NCI-H2081 (cell line): ENCODE measurements around the gene SMYD4.
"Not testable (repeated sequence)": the region's sequence is repeated elsewhere in the genome, so short reads cannot be mapped to it uniquely, and the experiment has no call there.

Experiments
- DNase-seq, 2 experiments: peaks; one replicate each; lab custom pipeline; 2025; lab: John Stamatoyannopoulos, UW

The SMYD4 gene

DNA sequence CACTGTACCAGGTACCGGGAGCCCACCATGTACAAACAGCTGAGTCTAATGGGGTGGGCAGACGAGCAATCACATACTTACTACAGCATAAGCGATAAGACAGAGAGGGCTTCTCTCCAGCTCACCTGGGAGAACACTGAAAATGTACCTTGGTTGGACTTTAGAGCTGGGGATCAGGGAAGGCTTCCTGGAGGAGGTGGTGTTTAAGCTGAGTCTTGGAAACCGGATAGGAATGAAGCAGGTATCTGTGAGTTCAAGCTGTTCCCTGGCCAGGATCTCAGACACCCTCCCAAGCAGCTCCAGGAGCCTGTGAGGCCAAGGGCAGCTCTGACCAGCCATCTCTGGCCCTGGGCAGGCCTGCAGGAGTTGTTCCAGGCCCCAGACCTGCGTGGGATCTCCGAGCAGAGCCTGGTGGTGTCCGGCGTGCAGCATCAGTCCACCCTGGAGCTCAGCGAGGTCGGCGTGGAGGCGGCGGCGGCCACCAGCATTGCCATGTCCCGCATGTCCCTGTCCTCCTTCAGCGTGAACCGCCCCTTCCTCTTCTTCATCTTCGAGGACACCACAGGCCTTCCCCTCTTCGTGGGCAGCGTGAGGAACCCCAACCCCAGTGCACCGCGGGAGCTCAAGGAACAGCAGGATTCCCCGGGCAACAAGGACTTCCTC lies 75.8 kb downstream of the SMYD4 start:
- DNase-seq, result no peak

DNA sequence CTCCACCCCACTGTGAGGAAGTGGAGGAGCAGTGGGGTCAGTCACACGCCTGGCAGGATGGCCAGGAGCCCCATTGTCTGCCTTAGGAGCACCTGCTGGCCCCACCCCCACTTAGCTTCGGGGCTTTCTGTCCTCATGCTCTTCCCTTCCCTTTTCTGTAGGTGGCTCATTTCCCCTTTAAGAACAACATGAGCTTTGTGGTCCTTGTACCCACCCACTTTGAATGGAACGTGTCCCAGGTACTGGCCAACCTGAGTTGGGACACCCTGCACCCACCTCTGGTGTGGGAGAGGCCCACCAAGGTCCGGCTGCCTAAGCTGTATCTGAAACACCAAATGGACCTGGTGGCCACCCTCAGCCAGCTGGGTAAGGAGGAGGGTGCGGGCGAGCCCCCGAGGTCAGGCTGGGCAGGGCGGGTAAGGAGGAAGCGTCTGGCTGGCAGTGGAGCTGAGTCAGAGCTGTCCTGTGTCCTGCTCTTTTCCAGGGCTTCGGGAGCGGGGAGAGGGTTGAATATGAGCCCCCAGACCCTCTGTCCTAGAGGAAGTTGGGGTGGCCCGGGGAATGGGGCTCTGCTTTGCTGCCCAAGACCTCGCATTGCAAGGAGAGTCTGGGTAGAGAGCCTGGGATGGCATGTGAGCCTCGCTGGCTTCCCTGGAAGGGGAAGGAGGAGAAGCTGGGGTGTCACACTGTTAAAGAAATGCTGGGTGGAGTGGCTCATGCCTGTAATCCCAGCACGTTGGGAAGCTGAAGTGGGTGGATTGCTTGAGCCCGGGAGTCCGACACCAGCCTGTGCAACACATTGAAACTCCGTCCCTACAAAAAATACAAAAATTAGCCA lies 77.1 kb downstream of the SMYD4 start:
- peak in 1 of 2 experiments; percentile 6 for DNase-seq

DNA sequence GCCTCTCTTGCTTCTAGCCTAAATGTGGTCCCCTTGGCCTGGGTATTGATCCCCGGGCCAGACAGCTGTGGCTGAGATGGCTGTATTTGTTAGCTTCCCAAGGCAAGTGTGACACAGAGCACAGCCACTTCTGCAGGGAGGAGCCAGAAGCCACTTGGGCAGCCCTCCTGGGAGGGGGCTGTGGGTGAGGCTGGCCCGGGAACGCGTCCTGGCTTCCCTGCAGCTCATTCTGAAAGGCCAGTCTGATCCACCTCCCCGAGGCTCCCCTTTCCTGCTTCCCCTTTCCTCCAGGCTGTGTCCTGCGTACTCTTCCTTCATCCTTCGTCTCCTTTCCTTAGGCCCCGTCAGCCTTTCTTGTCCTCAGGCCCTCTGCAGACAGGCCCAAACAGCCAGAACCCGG lies 79.1 kb downstream of the SMYD4 start:
- DNase-seq, result no peak

DNA sequence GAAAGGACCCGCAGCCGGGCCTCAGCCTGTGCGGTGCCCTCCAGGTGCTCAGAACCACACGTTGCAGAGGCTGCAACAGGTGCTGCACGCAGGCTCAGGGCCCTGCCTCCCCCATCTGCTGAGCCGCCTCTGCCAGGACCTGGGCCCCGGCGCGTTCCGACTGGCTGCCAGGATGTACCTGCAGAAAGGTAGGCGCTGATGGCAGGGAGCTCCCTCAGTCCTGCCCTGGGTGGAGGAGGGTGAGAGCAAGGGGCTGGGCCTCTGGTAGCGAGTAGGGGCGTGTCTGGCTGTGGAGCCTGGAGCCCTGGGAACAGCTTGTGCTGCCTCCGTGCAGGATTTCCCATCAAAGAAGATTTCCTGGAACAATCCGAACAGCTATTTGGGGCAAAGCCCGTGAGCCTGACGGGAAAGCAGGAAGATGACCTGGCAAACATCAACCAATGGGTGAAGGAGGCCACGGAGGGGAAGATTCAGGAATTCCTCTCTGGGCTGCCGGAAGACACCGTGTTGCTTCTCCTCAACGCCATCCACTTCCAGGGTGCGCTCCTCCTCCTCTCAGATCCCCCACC lies 82.6 kb downstream of the SMYD4 start:
- no peak for DNase-seq

DNA sequence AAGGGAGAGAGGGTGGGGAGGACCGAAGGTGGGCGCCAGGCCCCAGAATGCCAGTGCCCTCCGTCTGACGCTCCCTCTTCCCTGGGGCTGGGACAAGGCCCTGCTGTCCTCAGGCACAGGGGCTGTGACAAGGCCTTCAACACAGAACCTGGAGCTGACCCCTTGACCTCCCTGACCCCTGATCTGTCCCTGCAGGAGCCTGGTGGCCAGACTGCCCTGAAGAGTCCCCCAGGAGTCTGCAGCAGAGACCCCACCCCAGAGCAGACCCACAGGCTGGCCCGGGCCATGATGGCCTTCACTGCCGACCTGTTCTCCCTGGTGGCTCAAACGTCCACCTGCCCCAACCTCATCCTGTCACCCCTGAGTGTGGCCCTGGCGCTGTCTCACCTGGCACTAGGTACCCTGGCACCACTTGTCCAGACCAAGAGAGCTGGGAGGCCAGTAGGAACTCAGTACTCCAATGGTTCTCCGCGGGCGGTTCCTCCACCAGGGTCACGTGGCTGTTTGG lies 84.1 kb downstream of the SMYD4 start:
- DNase-seq, result no peak

DNA sequence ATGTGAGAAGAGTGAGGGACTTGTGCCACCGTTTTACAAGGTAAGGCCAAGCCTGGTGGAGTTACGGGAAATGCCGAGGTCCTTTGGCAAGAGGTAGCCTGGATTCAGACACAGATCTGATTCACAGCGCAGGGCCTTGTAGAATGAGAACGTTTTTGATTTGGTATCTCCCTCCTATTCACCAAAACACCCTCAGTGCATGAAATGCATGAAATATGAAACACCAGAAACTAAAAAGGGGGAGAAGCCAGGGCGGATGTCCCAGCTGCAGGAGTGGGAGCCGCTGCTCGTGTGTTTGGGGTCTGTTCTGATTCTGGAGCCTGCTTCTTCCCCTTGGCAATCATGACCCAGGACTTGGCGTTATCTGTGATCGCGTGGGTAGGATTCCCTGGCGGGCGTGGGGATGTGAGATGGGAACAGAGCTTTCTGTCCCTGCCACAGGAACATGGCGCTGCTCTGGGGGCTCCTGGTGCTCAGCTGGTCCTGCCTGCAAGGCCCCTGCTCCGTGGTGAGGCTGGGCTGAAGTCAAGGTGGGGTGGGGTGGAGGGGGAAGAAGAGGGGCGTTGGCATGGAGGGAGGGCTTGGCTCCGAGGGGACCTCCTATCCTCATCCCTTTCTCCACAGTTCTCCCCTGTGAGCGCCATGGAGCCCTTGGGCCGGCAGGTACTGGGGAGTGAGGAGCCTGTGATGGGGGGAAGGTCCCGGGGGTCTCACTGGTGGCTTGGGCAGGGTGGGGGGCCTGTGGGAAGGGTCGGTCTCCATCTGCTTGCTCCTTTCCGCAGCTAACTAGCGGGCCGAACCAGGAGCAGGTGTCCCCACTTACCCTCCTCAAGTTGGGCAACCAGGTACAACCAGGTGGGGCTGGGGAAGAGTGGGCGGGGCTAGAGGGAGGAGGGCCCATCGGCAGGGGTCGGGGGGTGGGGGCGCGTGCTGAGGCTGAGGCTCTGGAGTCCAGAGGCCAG lies 84.9 kb downstream of the SMYD4 start:
- no peak for DNase-seq

DNA sequence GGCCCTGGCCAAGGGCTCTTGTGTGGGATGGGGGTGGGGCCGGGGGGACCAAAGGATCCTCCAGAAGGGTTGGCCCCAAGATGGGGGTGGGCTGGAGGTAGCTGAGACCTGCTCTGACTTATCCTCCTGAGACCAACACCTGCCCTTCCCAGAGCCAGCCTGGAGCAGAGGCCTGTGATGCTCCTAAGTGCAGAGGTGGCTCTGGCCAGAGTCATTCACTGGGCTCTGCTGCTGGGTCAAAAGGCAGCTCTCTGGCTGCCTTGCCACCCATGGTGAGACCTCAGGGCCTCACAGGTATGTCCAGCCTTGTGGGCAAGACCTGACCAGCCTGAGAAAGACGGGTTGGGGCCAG lies 86.6 kb downstream of the SMYD4 start:
- no peak for DNase-seq

DNA sequence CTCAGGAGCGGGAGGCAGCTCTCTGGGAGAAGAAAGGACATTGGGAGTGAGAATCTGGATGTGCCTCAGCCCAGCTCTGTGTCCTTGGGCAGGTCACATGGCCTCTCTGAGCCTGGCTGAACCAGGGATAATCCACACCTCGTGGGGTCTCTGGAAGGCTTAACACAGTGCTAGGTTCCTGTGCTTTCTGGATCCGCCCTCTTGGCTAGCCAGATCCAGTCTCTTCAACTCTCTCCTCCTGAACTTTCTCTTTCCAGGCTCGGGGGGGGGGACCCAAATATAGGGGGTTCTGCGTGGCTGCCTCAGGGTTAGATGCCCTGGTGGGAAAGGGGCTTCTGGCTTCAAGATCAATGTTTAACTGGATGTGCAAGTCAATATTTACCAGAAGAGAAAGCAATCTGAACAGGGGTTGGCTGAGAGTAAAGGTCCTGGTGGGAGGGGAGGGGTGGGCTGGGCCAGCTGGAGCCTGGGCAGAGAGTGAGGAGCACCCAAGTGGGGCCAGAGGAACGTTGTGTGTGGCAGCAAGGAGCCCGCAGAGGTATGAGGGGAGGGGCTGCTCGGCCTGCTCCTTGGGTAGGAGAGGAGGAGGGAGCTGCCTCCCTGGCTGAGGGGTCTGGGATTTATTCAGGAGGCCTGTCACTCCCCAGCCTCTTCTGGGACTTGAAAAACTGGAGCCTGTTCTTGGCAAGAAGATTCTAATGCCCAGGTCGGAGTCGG lies 87.2 kb downstream of the SMYD4 start, which contains the start of gene SERPINF2:
Gene SERPINF2 (plus strand): TSS at position 501 of the 717 bp plus-strand sequence. CDS start 2,125 bp downstream, outside the sequence.
- DNase-seq, result no peak

DNA sequence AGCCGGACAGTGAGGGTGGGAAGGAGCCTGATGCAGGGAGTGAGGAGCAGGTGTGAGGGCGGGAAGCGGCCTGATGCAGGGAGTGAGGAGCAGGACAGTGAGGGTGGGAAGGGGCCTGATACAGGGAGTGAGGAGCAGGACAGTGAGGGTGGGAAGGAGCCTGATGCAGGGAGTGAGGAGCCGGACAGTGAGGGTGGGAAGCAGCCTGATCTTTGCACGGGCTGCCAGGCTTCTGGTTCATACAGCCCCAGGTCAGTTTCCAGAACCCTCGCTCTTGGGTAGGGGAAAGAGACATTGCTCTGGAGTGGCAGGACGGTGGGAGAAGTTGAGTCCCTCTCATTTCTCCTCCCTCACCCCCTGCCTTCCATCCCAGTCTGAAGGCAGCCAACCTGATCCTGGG lies 87.8 kb downstream of the SMYD4 start:
- DNase-seq, result not testable (repeated sequence)

DNA sequence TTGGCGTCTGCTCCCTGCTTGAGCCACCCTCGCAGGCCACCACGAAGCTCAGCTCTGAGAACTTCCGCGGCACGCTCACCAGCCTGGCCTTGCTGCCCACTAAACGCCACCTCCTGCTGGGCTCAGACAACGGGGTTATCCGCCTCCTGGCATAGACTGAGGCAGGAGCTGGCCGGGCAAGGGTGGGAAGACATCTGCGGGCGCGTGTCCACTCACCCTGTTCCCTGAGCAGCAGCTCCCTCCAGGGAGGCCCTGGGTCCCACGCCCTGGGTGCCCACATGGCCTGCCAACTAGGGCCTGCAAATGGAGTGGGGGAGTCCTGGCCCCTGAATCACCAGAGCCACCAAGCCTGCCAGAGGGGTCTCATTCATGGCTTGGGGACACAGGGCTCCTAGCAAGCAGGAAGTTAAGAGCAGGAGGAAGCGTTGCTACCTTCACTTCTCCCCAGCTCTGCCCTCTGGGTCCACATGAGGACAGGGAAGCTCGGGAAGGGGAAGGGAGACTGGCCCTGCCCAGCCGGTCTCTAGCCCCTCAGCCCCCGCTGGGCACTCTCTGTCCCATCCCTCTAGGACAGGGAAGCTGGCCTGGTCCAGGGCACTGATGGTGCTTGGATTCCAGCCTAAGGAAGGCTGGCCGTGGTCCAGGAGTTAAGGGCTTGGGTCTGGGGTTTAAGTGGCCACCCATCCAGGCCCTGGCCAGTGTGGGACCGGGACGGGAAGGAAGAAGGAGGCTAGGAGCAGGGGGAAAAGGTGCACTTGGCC lies 92.0 kb downstream of the SMYD4 start:
- DNase-seq, result no peak

DNA sequence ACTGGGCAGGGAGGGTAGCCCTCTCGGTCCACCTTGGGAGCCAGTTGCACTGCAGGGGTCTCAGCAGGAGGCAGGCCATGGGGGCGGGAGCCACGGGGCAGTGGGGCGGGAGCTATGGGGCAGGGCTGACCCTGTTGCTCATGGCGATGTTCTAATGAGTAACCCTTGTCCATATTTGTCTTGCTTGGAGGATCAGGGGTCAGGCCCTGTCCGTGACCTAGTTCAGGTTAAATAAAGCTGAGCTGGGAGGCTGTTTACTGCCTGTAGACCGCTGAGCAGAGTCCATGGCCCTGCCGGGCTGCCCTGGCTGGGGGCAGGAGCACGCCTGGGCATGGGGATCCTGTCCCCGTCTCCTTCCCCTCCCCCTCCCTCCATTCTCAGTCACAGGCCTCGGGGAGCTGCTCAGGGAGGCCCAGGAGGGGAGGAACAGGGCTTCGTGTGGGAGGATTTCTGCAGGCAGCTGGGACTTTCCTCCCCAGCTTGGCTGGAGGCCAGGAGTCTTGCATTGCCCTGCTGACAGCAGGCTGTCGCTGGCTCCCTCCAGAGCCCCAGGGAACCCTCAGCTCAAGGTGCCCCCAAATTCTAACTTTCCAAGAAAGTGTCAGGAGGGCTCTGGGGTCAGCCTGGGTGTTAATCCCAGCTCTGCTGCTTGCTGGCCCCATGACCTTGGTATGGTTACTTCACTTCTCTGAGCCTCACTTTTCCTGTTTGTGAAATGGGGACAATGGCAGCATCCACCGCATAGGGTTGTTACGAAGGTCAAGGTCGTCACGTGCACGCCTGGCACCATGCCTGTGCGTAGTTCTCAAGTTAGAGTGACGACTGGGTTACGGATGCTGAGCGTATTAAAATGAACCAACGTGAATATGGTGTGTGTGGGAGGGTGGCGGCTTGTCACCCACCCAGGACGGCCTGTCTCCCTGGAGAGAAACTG lies 93.1 kb downstream of the SMYD4 start:
- no peak for DNase-seq

DNA sequence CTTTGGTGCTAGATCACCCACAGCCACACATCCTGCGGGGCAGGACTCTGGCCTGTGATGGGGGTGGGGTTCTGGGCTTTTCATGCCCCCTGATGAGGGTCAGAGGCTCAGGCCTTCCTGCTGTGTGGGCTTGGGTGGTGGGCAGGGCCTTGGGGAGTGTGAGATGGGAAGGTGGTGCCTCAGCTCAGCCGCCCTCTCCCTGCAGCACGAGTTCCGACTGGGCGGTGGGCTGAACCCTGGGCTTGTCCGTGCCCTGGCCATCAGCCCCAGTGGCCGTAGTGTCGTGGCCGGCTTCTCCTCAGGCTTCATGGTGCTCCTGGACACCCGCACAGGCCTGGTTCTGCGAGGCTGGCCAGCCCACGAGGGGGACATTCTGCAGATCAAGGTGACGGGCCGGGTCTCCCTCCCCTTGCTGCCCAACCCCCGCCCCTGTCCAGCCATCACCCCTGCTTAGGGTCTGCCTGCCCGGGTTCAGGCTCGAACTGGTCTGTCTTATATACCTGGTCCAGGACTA lies 93.8 kb downstream of the SMYD4 start:
- no peak for DNase-seq

DNA sequence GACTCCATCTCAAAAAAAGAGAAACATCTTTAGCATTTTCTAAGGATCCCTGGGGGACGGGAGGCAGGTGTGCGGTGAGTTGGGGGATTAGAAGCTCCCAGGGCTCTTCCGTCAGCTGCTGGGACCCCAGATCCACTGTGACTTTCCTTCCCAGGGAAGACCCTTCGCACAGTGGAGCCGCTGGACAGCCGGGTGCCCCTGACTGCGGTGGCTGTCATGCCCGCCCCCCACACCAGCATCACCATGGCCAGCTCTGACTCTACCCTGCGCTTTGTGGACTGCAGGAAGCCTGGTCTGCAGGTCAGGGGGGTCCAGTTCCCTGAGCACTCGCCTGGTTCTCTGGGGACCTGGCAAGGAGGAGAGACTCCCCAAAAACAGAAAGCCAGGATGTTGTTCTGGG lies 94.3 kb downstream of the SMYD4 start:
- no peak for DNase-seq

DNA sequence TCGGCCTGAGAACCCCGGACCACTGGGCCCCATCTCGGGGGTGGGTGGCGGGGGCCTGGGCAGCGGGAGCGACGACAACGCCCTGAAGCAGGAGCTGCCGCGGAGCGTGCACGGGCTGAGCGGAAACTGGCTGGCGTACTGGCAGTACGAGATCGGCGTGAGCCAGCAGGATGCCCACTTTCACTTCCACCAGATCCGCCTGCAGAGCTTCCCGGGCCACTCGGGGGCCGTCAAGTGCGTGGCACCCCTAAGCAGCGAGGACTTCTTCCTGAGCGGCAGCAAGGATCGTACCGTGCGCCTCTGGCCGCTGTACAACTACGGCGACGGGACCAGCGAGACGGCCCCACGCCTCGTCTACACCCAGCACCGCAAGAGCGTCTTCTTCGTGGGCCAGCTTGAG lies 95.9 kb downstream of the SMYD4 start:
- no peak for DNase-seq

DNA sequence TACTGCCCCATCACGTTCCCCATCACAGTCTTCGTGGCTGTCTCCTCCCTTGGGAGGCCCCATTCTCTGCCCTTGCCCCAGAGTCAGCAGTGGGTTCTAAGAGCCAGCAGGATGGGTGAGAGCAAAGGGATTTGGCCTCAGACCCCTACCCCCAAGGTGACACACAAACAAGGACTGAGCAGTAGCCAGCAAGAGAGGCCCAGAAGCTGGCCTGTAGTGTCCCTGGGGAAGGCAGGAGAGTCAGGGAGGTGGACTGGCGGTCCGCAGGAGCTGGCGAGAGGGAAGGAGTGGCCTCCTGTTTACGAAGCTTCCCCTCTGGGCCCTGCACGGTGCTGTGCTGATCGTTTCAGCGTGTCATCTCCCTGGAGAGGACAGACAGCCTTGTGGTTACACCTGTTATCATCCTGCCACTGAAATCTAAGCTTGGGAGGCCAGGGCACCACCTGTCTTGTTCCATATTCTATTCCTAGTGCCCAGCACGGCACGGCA lies 96.8 kb downstream of the SMYD4 start:
- no peak for DNase-seq

DNA sequence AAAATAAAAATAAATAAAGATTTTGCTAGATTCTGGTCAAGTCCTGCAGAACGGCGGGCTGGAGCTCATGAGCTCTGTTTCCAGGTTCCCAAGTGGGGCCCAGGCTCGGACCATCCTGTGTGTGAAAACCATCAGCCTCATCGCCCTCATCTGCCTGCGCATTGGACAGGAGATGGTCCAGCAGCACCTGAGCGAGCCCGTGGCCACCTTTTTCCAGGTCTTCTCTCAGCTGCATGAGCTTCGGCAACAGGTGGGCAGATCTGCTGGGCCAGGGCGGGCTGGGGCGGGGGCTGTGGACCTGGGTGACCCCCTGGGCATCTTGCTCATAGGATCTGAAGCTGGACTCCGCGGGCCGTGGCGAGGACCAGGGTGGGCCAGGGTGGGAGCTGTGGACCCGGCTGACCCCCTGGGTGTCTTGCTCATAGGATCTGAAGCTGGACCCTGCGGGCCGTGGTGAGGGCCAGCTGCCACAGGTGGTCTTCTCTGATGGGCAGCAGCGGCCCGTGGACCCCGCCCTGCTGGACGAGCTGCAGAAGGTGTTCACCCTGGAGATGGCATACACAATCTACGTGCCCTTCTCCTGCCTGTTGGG lies 97.4 kb downstream of the SMYD4 start:
- DNase-seq, result no peak

DNA sequence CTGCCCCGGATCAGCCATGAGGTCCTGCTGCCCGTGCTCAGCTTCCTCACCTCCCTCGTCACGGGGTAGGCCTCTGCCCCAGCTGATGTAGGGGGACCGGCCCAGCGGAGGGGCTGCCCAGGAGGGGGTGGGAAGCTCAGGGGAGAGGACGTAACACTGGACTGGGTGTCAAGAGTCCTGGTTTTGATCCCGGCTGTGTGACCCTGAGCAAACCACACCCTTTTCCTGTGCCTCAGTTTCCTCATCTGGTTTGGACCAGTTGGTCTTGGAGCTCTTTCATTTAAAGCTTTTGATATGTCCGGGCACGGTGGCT lies 98.6 kb downstream of the SMYD4 start:
- DNase-seq, result no peak

DNA sequence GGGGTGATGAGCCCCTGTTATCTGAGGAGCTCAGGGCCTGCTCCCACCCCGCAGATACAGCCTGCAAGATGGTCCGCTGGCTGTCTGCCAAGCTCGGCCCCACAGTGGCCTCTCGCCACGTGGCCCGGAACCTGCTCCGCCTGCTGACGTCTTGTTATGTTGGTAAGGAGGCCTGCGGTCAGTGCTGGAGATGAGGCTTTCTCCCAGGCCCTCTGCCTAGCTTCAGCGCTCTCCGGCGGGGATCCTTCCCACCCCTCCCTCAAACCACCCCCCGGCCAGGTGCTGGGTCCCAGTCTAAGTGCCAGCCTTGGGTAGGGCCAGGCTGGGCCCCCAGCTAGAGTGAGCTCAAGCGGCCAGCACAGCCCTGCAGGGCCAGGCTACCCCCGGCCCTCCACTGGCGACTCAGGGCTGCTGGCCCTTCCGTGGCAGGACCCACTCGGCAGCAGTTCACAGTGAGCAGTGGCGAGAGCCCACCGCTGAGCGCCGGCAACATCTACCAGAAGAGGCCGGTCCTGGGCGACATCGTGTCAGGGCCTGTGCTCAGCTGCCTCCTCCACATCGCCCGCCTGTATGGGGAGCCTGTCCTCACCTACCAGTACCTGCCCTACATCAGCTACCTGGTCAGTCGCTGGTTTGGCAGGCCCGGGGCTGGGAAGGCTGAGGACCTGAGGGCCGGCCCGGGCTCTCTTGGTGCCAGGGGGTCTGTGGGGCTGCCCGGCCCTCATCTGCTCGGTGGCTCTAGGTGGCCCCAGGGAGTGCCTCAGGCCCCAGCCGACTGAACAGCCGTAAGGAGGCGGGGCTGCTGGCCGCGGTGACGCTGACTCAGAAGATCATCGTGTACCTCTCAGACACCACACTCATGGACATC lies 99.1 kb downstream of the SMYD4 start:
- DNase-seq, result no peak
